GM21526 (cell line): ENCODE results near the gene MUC5B.
A peak's percentile ranks its signal among the peaks of the same experiment; 100 is the strongest.

ENCODE experiments used
- ATAC-seq: cut with Tn5 transposase; IDR thresholded peaks from one replicate; pipeline ENCODE4 v1.9.1; 2021; ENCODE audit warnings: moderate library complexity; ENCODE audit not compliant: unreplicated experiment, low FRiP score

MUC5B gene

GRCh38 chr11:1307163-1307870 lies 84.5 kb downstream of the MUC5B start:
- no peak for ATAC-seq

GRCh38 chr11:1307998-1308742 lies 85.3 kb downstream of the MUC5B start:
- ATAC-seq, result no peak

DNA sequence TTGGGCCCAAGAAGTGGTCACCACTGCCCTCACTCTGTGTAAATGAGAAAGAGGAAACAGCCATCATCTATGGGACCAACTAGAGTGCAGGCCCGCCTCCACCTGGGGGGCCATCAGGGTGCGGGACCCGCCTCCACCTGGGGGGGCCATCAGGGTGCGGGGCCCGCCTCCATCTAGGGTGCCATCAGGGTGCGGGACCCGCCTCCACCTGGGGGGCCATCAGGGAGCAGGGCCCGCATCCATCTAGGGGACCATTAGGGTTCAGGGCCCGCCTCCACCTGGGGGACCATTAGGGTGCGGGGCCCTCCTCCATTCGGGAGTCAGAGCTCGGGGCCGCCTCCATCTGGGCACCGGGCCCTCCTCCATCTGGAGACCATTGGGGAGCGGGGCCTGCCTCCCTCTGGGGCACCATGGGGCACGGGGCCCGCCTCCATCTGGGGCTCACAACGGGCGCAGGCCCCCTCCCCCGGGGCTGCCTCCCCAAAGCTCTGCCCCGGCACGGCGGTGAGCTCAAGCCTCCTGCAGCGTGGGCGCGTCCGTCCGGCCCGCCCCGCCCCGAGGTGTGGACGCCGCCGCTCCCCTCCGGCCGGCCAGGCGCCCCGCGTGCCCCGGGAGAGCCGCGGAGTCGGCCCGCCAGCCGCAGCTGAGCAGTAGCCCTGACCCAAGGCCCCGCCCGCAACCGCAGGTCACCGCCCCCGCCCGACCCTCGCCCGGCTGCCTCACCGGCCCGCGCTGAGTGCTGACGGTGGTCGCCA lies 86.1 kb downstream of the MUC5B start:
- peak; percentile 52 for ATAC-seq

GRCh38 chr11:1309498-1310317 lies 86.8 kb downstream of the MUC5B start, which contains the start of gene TOLLIP:
TOLLIP (minus strand) TSS chr11:1309632; CDS start chr11:1309498, 134 bp downstream.
- peak; percentile 60 for ATAC-seq

GRCh38 chr11:1310318-1310687 lies 87.4 kb downstream of the MUC5B start:
- no peak for ATAC-seq

- ATAC-seq, result no peak
Observed at GRCh38 chr11:1310772-1311468, 88.1 kb downstream of the MUC5B start.
